Smooth muscle cell (in vitro differentiated cells): ENCODE results near the gene GRIA1. TPM values are rescaled to one million over a fixed set of nuclear protein-coding genes. Genes with fewer than 3 reads are reported as not detected.

Experiments used
- DNase-seq: peaks from one replicate; lab custom pipeline; 2025; ENCODE audit not compliant: unreplicated experiment; lab: John Stamatoyannopoulos, UW
- H2AFZ ChIP-seq: fragments of 200-600 bp; sonication (generic); 2 replicates; pipeline ENCODE4 v1.6.0; 2016; ENCODE audit warnings: antibody characterized with exemption, low read depth, mild to moderate bottlenecking
- H3F3A ChIP-seq: fragments of 200-600 bp; sonication (generic); 2 replicates; pipeline ENCODE4 v1.6.0; 2017; ENCODE audit warnings: antibody characterized with exemption, low read depth
- H3K27ac ChIP-seq: fragments of 200-600 bp; sonication (generic); 2 replicates; pipeline ENCODE4 v1.5.1; 2016; ENCODE audit warnings: low read depth, mild to moderate bottlenecking
- H3K27me3 ChIP-seq: fragments of 200-600 bp; sonication (generic); 2 replicates; pipeline ENCODE4 v1.6.1; 2016; ENCODE audit warnings: low read depth, mild to moderate bottlenecking
- H3K36me3 ChIP-seq: fragments of 200-600 bp; sonication (generic); 2 replicates; pipeline ENCODE4 v1.5.1; 2016; ENCODE audit warnings: low read depth
- H3K4me1 ChIP-seq: fragments of 200-600 bp; sonication (generic); 2 replicates; pipeline ENCODE4 v1.5.1; 2016; ENCODE audit warnings: low read depth
- H3K4me2 ChIP-seq: fragments of 200-600 bp; sonication (generic); 2 replicates; pipeline ENCODE4 v1.6.0; 2016; ENCODE audit warnings: mild to moderate bottlenecking
- H3K4me3 ChIP-seq: fragments of 200-600 bp; sonication (generic); 2 replicates; pipeline ENCODE4 v1.5.1; 2016; ENCODE audit warnings: mild to moderate bottlenecking
- H3K79me2 ChIP-seq: fragments of 200-600 bp; sonication (generic); 2 replicates; pipeline ENCODE4 v1.6.0; 2016; ENCODE audit warnings: low read depth, mild to moderate bottlenecking
- H3K9ac ChIP-seq: fragments of 200-600 bp; sonication (generic); 2 replicates; pipeline ENCODE4 v1.6.0; 2016; ENCODE audit warnings: low read depth
- H3K9me3 ChIP-seq: fragments of 200-600 bp; sonication (generic); replicated peaks from 2 replicates; pipeline ENCODE4 v1.5.1; 2016; ENCODE audit warnings: low read depth
- H4K20me1 ChIP-seq: fragments of 200-600 bp; sonication (generic); 2 replicates; pipeline ENCODE4 v1.6.0; 2016; ENCODE audit warnings: low read depth
- CTCF ChIP-seq: fragments of 200-600 bp; sonication (generic); IDR thresholded peaks from 2 replicates; pipeline ENCODE4 v1.5.1; 2017; ENCODE audit warnings: borderline replicate concordance, mild to moderate bottlenecking, antibody characterized with exemption; ENCODE audit not compliant: insufficient read depth, poor library complexity, severe bottlenecking
- WGBS: methylation state at CpG from one replicate; pipeline ENCODE4 v1.1.7; 2016; ENCODE audit warnings: low lambda C conversion rate; 5-methylcytosine and 5-hydroxymethylcytosine counted together
- polyA plus RNA-seq: library from polyadenylated mRNA; unstranded; fragments of >200 nt; fragmentation: Nextera tagmentation; extraction: Ambion mirVana; gene quantifications from 2 replicates; pipeline ENCODE4 v1.2.1, GENCODE V29; 2016
- total RNA-seq: library from RNA; depleted of rRNA; stranded (reverse); fragments of >200 nt; gene quantifications from 2 replicates; pipeline ENCODE4 v1.2.3, GENCODE V29; 2014

The GRIA1 gene
- total and polyA plus RNA-seq, 2 experiments from 2014 or later, result 0.17 to 0.94 TPM

GRCh38 chr5:153525536-153525935 is 35.1 kb downstream of the GRIA1 start:
- no peak overlapping the region for H3K4me2 ChIP-seq
- H4K20me1 ChIP-seq, result no peaks in the 10 kb centered on the region
- H3K9ac ChIP-seq, result no peak overlapping the region
- no peaks in the 10 kb centered on the region for H3F3A ChIP-seq
- no peaks in the 10 kb centered on the region for H3K4me1 ChIP-seq
- no peak for DNase-seq
- no peak overlapping the region for H3K4me3 ChIP-seq
- TF ChIP-seq CTCF, result no peak
- no peaks in the 10 kb centered on the region for H3K9me3 ChIP-seq
- H3K27ac ChIP-seq, result no peak overlapping the region
- no peak overlapping the region for H2AFZ ChIP-seq
- no peaks in the 10 kb centered on the region for H3K79me2 ChIP-seq
- H3K36me3 ChIP-seq, result no peaks in the 10 kb centered on the region
- no peaks in the 10 kb centered on the region for H3K27me3 ChIP-seq
- 83% methylated on average over 1 of the region's 1 CpG for WGBS

- Histone ChIP-seq H3K9ac (no peak overlapping the region), H2AFZ (no peak overlapping the region), H3K4me2 (no peak overlapping the region), H3F3A (no peaks in the 10 kb centered on the region), H4K20me1 (no peaks in the 10 kb centered on the region), H3K4me3 (no peak overlapping the region), H3K36me3 (no peaks in the 10 kb centered on the region), H3K27me3 (no peaks in the 10 kb centered on the region), H3K9me3 (no peaks in the 10 kb centered on the region), H3K27ac (no peak overlapping the region), H3K79me2 (no peaks in the 10 kb centered on the region), H3K4me1 (no peaks in the 10 kb centered on the region)
- WGBS, result 98% methylated on average over 4 of the region's 4 CpGs
- TF ChIP-seq CTCF, result no peak
- no peak for DNase-seq
Measured at GRCh38 chr5:153530357-153531143, 40.1 kb downstream of the GRIA1 start.

- no peaks in the 10 kb centered on the region for H3F3A ChIP-seq
- no peak overlapping the region for H3K4me3 ChIP-seq
- H3K79me2 ChIP-seq, result no peaks in the 10 kb centered on the region
- H3K4me1 ChIP-seq, result no peaks in the 10 kb centered on the region
- no peaks in the 10 kb centered on the region for H3K9me3 ChIP-seq
- DNase-seq, result no peak
- no peak overlapping the region for H3K4me2 ChIP-seq
- no peaks in the 10 kb centered on the region for H4K20me1 ChIP-seq
- H2AFZ ChIP-seq, result no peak overlapping the region
- WGBS, result 97% methylated on average over 1 of the region's 1 CpG
- H3K9ac ChIP-seq, result no peak overlapping the region
- H3K36me3 ChIP-seq, result no peaks in the 10 kb centered on the region
- no peaks in the 10 kb centered on the region for H3K27me3 ChIP-seq
- no peak for TF ChIP-seq CTCF
- H3K27ac ChIP-seq, result no peak overlapping the region
Measured at GRCh38 chr5:153533546-153533945, 43.1 kb downstream of the GRIA1 start.

- no peaks in the 10 kb centered on the region for H3K36me3 ChIP-seq
- H3K79me2 ChIP-seq, result no peaks in the 10 kb centered on the region
- H2AFZ ChIP-seq, result no peak overlapping the region
- H4K20me1 ChIP-seq, result no peaks in the 10 kb centered on the region
- no peak overlapping the region for H3K27ac ChIP-seq
- H3K4me2 ChIP-seq, result no peak overlapping the region
- no peaks in the 10 kb centered on the region for H3K27me3 ChIP-seq
- no peaks in the 10 kb centered on the region for H3F3A ChIP-seq
- no peak for DNase-seq
- whole genome bisulfite sequencing, result 93% methylated on average over 1 of the region's 1 CpG
- no peak for TF ChIP-seq CTCF
- H3K4me1 ChIP-seq, result no peaks in the 10 kb centered on the region
- no peaks in the 10 kb centered on the region for H3K9me3 ChIP-seq
- no peak overlapping the region for H3K4me3 ChIP-seq
- no peak overlapping the region for H3K9ac ChIP-seq
Measured at GRCh38 chr5:153534102-153534501, 43.6 kb downstream of the GRIA1 start.
